SK-N-SH treated with all-trans-retinoic acid at 6 μM for 48 hours (cell line): ENCODE measurements around the gene MLKL.

Source experiments
- ATAC-seq: fragments of 200-7000 bp; cut with Tn5 transposase; 3 replicates; pipeline ENCODE4 v1.9.1; 2020; ENCODE audit warnings: mild to moderate bottlenecking, moderate library complexity
- ARNTL ChIP-seq: fragments of 450-650 bp; formaldehyde crosslinking; IDR thresholded peaks from 2 replicates; pipeline ENCODE4 v1.5.0; 2020; ENCODE audit warnings: low read depth, mild to moderate bottlenecking, moderate library complexity, borderline replicate concordance
- BACH2 ChIP-seq: fragments of 250-450 bp; sonication (Bioruptor Pico); IDR thresholded peaks from 2 replicates; pipeline ENCODE4 v1.9.0; 2021; ENCODE audit warnings: mild to moderate bottlenecking, borderline replicate concordance
- CREB5 ChIP-seq: fragments of 250-450 bp; sonication (Bioruptor Pico); IDR thresholded peaks from 2 replicates; pipeline ENCODE4 v1.5.1; 2020; ENCODE audit warnings: low read depth, mild to moderate bottlenecking, moderate library complexity
- CSDC2 ChIP-seq: fragments of 250-450 bp; sonication (Bioruptor Pico); IDR thresholded peaks from 2 replicates; pipeline ENCODE4 v1.5.0; 2020; ENCODE audit warnings: mild to moderate bottlenecking, moderate library complexity
- CSRNP3 ChIP-seq: fragments of 250-450 bp; sonication (Bioruptor Pico); IDR thresholded peaks from 2 replicates; pipeline ENCODE4 v1.5.1; 2021; ENCODE audit warnings: mild to moderate bottlenecking, moderate library complexity
- ESRRG ChIP-seq: fragments of 250-450 bp; sonication (Bioruptor Pico); IDR thresholded peaks from 2 replicates; pipeline ENCODE4 v1.6.1; 2021; ENCODE audit warnings: mild to moderate bottlenecking
- ISL1 ChIP-seq: fragments of 250-450 bp; sonication (Bioruptor Pico); IDR thresholded peaks from 2 replicates; pipeline ENCODE4 v2.1.2; 2022; ENCODE audit warnings: mild to moderate bottlenecking, moderate library complexity
- OSR1 ChIP-seq: fragments of 250-450 bp; sonication (Bioruptor Pico); IDR thresholded peaks from 2 replicates; pipeline ENCODE4 v1.8.0; 2022; ENCODE audit warnings: moderate library complexity, mild to moderate bottlenecking, inconsistent platforms
- PPARA ChIP-seq: fragments of 250-450 bp; sonication (Bioruptor Pico); IDR thresholded peaks from 2 replicates; pipeline ENCODE4 v1.5.0; 2020; ENCODE audit warnings: mild to moderate bottlenecking, borderline replicate concordance
- RARB ChIP-seq: fragments of 250-450 bp; sonication (Bioruptor Pico); IDR thresholded peaks from 2 replicates; pipeline ENCODE4 v1.8.0; 2021; ENCODE audit warnings: mild to moderate bottlenecking, moderate library complexity
- SNAI2 ChIP-seq: fragments of 250-450 bp; sonication (Bioruptor Pico); IDR thresholded peaks from 2 replicates; pipeline ENCODE4 v1.5.0; 2020; ENCODE audit warnings: mild to moderate bottlenecking, moderate library complexity
- TCF4 ChIP-seq: fragments of 250-450 bp; sonication (Bioruptor Pico); IDR thresholded peaks from 2 replicates; pipeline ENCODE4 v1.8.0; 2021; ENCODE audit warnings: mild to moderate bottlenecking, moderate library complexity, borderline replicate concordance
- ZFP30 ChIP-seq: fragments of 450-650 bp; formaldehyde crosslinking; IDR thresholded peaks from 2 replicates; pipeline ENCODE4 v1.5.0; 2022; ENCODE audit warnings: mild to moderate bottlenecking, moderate library complexity
- ZNF565 ChIP-seq: fragments of 450-650 bp; formaldehyde crosslinking; conservative IDR thresholded peaks from 2 replicates; pipeline ENCODE4 v1.5.0; 2020; ENCODE audit warnings: low read depth, mild to moderate bottlenecking, moderate library complexity
- ZNF70 ChIP-seq: fragments of 450-650 bp; formaldehyde crosslinking; IDR thresholded peaks from 2 replicates; pipeline ENCODE4 v1.5.0; 2020; ENCODE audit warnings: mild to moderate bottlenecking, moderate library complexity
- ZNF8 ChIP-seq: fragments of 450-650 bp; formaldehyde crosslinking; IDR thresholded peaks from 2 replicates; pipeline ENCODE4 v1.5.0; 2020; ENCODE audit warnings: mild to moderate bottlenecking, moderate library complexity
- TF ChIP-seq, protein P1 (sequence below): fragments of 250-450 bp; sonication (Bioruptor Pico); IDR thresholded peaks from 2 replicates; pipeline ENCODE4 v1.8.0; 2020; ENCODE audit warnings: mild to moderate bottlenecking, moderate library complexity, borderline replicate concordance
- TF ChIP-seq, protein P2 (sequence below): fragments of 250-450 bp; sonication (Bioruptor Pico); IDR thresholded peaks from 2 replicates; pipeline ENCODE4 v1.5.0; 2020; ENCODE audit warnings: mild to moderate bottlenecking, moderate library complexity
- TF ChIP-seq, protein P3 (sequence below): fragments of 250-450 bp; sonication (Bioruptor Pico); IDR thresholded peaks from 2 replicates; pipeline ENCODE4 v1.8.0; 2021; ENCODE audit warnings: low read depth, mild to moderate bottlenecking, moderate library complexity, borderline replicate concordance

The MLKL gene

DNA sequence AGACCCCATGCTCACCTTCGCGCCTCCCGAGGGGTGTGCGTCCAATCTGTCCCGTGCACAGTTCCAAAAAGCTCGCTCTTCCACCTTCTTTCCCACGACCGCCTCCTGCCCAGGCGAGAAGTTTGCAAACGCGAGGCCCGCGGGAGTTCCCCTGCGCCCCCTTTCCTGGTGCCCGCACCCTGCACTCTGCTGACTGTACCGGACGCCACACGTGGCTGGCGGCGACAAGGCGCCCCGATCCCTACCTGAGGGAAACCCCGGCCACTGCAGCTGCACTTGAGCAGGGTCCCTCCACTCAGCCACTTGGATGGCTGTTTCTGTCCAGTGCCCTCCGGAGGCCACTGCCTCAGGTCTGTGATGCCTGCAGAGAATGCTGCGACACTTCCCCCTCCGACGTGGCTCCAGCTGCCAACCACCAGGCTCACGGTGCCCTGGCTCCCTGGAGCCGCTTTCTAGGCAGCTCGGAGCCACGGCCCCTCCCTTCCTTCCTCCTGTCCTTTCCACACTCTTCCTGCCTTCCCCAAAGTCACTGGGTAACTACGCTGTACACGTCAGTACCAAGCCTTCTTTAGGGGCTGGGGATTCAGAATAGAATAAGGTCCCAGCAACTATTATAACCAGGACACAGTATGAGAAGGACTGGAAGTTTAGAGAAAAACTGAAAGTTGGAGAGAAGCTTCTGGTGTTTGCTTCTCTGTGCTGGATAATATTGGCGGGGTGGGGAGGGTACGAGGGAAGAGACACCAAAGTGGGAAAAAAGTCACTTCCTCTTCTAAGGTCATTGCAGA is at the start of gene MLKL:
Gene MLKL, minus strand, starts transcription at position 425 of the 788 bp plus-strand sequence. CDS start 5,105 bp downstream, outside the sequence.
- TF ChIP-seq PPARA (CRISPR knock-in tag), result no peak
- no peak for TF ChIP-seq ESRRG (CRISPR knock-in tag)
- TF ChIP-seq ZFP30, result no peak
- TF ChIP-seq RARB (CRISPR knock-in tag), result no peak
- TF ChIP-seq, protein P1, sequence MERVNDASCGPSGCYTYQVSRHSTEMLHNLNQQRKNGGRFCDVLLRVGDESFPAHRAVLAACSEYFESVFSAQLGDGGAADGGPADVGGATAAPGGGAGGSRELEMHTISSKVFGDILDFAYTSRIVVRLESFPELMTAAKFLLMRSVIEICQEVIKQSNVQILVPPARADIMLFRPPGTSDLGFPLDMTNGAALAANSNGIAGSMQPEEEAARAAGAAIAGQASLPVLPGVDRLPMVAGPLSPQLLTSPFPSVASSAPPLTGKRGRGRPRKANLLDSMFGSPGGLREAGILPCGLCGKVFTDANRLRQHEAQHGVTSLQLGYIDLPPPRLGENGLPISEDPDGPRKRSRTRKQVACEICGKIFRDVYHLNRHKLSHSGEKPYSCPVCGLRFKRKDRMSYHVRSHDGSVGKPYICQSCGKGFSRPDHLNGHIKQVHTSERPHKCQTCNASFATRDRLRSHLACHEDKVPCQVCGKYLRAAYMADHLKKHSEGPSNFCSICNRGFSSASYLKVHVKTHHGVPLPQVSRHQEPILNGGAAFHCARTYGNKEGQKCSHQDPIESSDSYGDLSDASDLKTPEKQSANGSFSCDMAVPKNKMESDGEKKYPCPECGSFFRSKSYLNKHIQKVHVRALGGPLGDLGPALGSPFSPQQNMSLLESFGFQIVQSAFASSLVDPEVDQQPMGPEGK (CRISPR knock-in tag), result no peak
- TF ChIP-seq ISL1 (CRISPR knock-in tag), result no peak
- no peak for TF ChIP-seq ZNF8 (CRISPR knock-in tag)
- TF ChIP-seq TCF4 (CRISPR knock-in tag), result no peak
- TF ChIP-seq, protein P2, sequence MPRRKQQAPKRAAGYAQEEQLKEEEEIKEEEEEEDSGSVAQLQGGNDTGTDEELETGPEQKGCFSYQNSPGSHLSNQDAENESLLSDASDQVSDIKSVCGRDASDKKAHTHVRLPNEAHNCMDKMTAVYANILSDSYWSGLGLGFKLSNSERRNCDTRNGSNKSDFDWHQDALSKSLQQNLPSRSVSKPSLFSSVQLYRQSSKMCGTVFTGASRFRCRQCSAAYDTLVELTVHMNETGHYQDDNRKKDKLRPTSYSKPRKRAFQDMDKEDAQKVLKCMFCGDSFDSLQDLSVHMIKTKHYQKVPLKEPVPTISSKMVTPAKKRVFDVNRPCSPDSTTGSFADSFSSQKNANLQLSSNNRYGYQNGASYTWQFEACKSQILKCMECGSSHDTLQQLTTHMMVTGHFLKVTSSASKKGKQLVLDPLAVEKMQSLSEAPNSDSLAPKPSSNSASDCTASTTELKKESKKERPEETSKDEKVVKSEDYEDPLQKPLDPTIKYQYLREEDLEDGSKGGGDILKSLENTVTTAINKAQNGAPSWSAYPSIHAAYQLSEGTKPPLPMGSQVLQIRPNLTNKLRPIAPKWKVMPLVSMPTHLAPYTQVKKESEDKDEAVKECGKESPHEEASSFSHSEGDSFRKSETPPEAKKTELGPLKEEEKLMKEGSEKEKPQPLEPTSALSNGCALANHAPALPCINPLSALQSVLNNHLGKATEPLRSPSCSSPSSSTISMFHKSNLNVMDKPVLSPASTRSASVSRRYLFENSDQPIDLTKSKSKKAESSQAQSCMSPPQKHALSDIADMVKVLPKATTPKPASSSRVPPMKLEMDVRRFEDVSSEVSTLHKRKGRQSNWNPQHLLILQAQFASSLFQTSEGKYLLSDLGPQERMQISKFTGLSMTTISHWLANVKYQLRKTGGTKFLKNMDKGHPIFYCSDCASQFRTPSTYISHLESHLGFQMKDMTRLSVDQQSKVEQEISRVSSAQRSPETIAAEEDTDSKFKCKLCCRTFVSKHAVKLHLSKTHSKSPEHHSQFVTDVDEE (CRISPR knock-in tag), result no peak
- TF ChIP-seq, protein P3, sequence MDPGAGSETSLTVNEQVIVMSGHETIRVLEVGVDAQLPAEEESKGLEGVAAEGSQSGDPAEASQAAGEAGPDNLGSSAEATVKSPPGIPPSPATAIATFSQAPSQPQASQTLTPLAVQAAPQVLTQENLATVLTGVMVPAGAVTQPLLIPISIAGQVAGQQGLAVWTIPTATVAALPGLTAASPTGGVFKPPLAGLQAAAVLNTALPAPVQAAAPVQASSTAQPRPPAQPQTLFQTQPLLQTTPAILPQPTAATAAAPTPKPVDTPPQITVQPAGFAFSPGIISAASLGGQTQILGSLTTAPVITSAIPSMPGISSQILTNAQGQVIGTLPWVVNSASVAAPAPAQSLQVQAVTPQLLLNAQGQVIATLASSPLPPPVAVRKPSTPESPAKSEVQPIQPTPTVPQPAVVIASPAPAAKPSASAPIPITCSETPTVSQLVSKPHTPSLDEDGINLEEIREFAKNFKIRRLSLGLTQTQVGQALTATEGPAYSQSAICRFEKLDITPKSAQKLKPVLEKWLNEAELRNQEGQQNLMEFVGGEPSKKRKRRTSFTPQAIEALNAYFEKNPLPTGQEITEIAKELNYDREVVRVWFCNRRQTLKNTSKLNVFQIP, result no peak
- no peak for TF ChIP-seq CSRNP3
- peak; percentile 68 for ATAC-seq

GRCh38 chr16:74749291-74750055 is 48.8 kb upstream of the MLKL start:
- ATAC-seq, result no peak
- TF ChIP-seq ZFP30 (no peak), ARNTL (CRISPR knock-in tag) (no peak), RARB (CRISPR knock-in tag) (no peak), ISL1 (CRISPR knock-in tag) (no peak), ZNF8 (CRISPR knock-in tag) (no peak), CSRNP3 (no peak), CREB5 (CRISPR knock-in tag) (no peak), ZNF565 (CRISPR knock-in tag) (no peak), BACH2 (CRISPR knock-in tag) (no peak), ZNF70 (CRISPR knock-in tag) (no peak), CSDC2 (no peak), OSR1 (CRISPR knock-in tag) (no peak), SNAI2 (CRISPR knock-in tag) (no peak), PPARA (CRISPR knock-in tag) (no peak)
- TF ChIP-seq, protein P1 (CRISPR knock-in tag), result no peak
- TF ChIP-seq, protein P2 (CRISPR knock-in tag), result no peak
